ENCODE results near the gene CERK.

Gene CERK

GRCh38 chr22:46699091-46699490 lies 39.0 kb downstream of the CERK start:
- DNase-seq (ENCODE audit: low read depth) = no peak

DNA sequence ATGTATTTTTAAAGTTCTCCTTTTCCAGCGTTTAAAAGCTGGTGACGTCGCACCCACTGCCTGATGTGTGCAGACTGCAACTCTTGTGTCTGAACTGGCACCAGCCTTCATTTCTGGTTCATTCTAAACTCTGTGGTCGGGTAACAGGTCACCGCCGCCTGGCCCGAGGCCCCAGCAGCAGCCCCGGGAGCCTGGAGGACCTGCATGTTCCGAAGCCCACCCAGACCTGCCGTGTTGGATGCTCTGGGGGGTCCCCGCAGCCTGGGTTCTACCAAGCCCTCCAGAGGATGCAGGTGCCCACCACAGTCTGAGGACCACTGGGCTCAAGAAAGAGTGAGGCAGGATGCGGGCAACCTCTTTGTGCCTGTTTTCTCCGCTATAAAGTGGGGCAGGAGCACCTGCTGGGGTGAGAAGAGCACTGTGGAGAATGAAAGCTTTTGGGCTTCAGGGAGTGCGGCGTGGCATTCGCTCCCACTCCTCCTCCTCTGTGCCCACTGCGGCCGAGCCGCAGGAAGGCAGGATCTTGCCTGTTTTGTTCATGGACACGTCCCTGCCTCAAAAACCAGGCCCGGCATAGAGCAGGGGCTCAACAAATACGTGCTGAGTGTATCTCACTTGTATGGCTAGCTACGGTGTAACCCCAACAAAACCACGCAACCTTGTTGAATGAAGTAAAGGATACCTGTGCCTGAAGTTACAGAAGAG lies 40.1 kb downstream of the CERK start:
- TF ChIP-seq MYC (IDR thresholded peaks at IDR 0.05; ENCODE audit: low read depth, low read length) (no peak), POLR2A (IDR thresholded peaks at IDR 0.05; ENCODE audit: extremely low read depth, insufficient read length) (no peak)
- TF ChIP-seq, protein P1, sequence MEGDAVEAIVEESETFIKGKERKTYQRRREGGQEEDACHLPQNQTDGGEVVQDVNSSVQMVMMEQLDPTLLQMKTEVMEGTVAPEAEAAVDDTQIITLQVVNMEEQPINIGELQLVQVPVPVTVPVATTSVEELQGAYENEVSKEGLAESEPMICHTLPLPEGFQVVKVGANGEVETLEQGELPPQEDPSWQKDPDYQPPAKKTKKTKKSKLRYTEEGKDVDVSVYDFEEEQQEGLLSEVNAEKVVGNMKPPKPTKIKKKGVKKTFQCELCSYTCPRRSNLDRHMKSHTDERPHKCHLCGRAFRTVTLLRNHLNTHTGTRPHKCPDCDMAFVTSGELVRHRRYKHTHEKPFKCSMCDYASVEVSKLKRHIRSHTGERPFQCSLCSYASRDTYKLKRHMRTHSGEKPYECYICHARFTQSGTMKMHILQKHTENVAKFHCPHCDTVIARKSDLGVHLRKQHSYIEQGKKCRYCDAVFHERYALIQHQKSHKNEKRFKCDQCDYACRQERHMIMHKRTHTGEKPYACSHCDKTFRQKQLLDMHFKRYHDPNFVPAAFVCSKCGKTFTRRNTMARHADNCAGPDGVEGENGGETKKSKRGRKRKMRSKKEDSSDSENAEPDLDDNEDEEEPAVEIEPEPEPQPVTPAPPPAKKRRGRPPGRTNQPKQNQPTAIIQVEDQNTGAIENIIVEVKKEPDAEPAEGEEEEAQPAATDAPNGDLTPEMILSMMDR (IDR thresholded peaks at IDR 0.05; ENCODE audit: low read depth, low read length) = no peak
- TF ChIP-seq, protein P2, sequence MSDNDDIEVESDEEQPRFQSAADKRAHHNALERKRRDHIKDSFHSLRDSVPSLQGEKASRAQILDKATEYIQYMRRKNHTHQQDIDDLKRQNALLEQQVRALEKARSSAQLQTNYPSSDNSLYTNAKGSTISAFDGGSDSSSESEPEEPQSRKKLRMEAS (IDR thresholded peaks at IDR 0.05; ENCODE audit: low read depth, low read length) = no peak
- H3K4me3 ChIP-seq (ENCODE audit: low read depth, low read length) = no peak overlapping the region
- no peak for DNase-seq (ENCODE audit: low read depth)

More at GRCh38 chr22:46699091-46699490, 39.0 kb downstream of the CERK start:
- TF ChIP-seq, protein P1 (IDR thresholded peaks at IDR 0.05; ENCODE audit: low read depth, low read length) = no peak
- TF ChIP-seq, protein P2 (IDR thresholded peaks at IDR 0.05; ENCODE audit: low read depth, low read length) = no peak
- TF ChIP-seq MYC (IDR thresholded peaks at IDR 0.05; ENCODE audit: low read depth, low read length) (no peak), POLR2A (IDR thresholded peaks at IDR 0.05; ENCODE audit: extremely low read depth, insufficient read length) (no peak)
- H3K4me3 ChIP-seq (ENCODE audit: low read depth, low read length) = no peak overlapping the region

DNA sequence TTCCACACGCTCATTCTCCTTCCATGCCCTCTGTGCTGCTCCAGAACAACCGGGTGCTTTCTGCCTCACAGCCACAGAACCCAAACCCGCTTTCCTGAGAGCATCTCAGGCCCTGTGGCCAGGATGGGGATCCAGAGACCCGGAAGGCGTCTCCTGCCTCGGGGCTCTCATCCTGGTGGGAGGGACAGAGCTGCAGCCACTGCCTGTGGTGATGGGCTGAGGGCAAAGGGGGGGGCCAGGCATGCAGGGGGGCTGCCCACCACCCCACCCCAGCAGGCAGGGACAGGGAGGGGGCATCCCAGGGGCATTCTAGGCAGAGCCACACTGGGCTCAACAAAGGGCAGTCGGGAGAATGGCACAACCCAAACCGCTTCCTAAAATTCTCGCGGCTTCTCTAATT lies 41.4 kb downstream of the CERK start:
- DNase-seq (ENCODE audit: low read depth) = no peak
- no peak for TF ChIP-seq POLR2A (IDR thresholded peaks at IDR 0.05; ENCODE audit: extremely low read depth, insufficient read length)
- TF ChIP-seq MYC (IDR thresholded peaks at IDR 0.05; ENCODE audit: low read depth, low read length) = no peak
- TF ChIP-seq, protein P2 (IDR thresholded peaks at IDR 0.05; ENCODE audit: low read depth, low read length) = no peak
- TF ChIP-seq, protein P1 (IDR thresholded peaks at IDR 0.05; ENCODE audit: low read depth, low read length) = no peak
- no peak overlapping the region for H3K4me3 ChIP-seq (ENCODE audit: low read depth, low read length)

GRCh38 chr22:46696229-46696518 lies 41.9 kb downstream of the CERK start:
- no peak for DNase-seq (ENCODE audit: low read depth)
- TF ChIP-seq POLR2A (IDR thresholded peaks at IDR 0.05; ENCODE audit: extremely low read depth, insufficient read length) (no peak), MYC (IDR thresholded peaks at IDR 0.05; ENCODE audit: low read depth, low read length) (no peak)
- TF ChIP-seq, protein P2 (IDR thresholded peaks at IDR 0.05; ENCODE audit: low read depth, low read length) = no peak
- TF ChIP-seq, protein P1 (IDR thresholded peaks at IDR 0.05; ENCODE audit: low read depth, low read length) = no peak
- no peak overlapping the region for H3K4me3 ChIP-seq (ENCODE audit: low read depth, low read length)

DNA sequence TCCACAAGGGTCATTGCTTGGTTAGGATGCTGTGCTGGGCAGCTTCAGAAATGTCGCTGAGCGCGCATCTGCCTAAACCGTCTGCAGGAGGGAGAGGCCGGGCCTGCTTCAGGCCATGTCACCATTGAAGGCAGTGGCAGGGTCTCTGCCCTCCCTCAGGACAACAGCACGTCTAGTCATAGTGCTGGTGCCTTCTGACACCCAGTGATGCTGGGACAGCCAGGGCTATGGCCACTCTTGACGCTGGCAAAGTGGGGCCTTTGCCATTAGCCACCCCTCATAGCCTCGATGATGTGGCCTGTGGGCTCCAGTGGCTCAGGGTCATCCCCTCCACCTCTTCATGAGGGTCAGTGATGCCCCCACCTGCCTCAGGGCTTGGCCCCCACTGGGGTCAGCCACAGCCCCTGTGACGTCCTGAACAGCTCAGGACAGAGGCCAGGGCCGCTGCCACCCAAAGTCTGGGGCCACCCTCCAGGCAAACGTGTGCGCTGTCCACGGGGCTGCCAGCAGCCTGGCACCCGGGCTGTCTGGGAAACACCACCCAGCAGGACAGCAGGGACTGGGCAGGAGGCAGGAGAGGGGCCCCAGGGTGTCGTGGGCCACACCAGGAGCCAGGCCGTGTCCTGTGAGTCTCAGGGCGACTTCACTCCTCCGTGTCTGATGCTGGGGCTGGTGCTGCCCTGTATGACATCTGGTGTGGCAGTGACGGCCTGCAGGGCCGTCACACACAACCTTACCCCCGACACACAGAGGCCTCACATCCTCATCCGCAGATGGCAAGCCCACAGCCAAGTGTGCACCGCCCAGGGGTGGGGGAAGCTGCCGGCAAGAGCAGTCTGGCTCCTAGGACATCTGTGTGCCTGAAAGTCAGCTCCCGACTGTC lies 42.5 kb downstream of the CERK start:
- DNase-seq (ENCODE audit: low read depth) = no peak
- no peak overlapping the region for H3K4me3 ChIP-seq (ENCODE audit: low read depth, low read length)
- TF ChIP-seq, protein P1 (IDR thresholded peaks at IDR 0.05; ENCODE audit: low read depth, low read length) = no peak
- no peak for TF ChIP-seq MYC (IDR thresholded peaks at IDR 0.05; ENCODE audit: low read depth, low read length)
- TF ChIP-seq, protein P2 (IDR thresholded peaks at IDR 0.05; ENCODE audit: low read depth, low read length) = no peak
- no peak for TF ChIP-seq POLR2A (IDR thresholded peaks at IDR 0.05; ENCODE audit: extremely low read depth, insufficient read length)

Measured in NB4 (cell line).